Uterus (tissue), 4 donors: ENCODE data around the gene CLEC5A. TPM values are rescaled to one million over a fixed set of nuclear protein-coding genes. Genes with fewer than 3 reads are reported as not detected.

Source experiments
- DNase-seq, 2 donors: peaks; one replicate each; pipeline ENCODE4 v3.0.0-alpha.2; 2019 to 2020
- H3K27ac ChIP-seq, 2 donors: fragments of 200-600 bp; sonication (generic); 1 replicate in 1 of 2; 2 replicates in 1 of 2; pipeline ENCODE4 v1.5.1; 2016 to 2018
- H3K27me3 ChIP-seq, 2 donors: fragments of 200-600 bp; sonication (generic); one replicate each; pipeline ENCODE4 v1.5.1; 2018 to 2019; ENCODE audit warnings: control low read depth in 1 of 2
- H3K36me3 ChIP-seq, 2 donors: fragments of 200-600 bp; sonication (generic); one replicate each; pipeline ENCODE4 v1.5.1; 2019; ENCODE audit warnings: control low read depth in 1 of 2
- H3K4me1 ChIP-seq, 2 donors: fragments of 200-600 bp; sonication (generic); one replicate each; pipeline ENCODE4 v1.5.1; 2018 to 2019; ENCODE audit warnings: control low read depth in 1 of 2
- H3K4me3 ChIP-seq, 2 donors: fragments of 200-600 bp; sonication (generic); 1 replicate in 1 of 2; 2 replicates in 1 of 2; pipeline ENCODE4 v1.5.1; 2018 to 2019; ENCODE audit warnings: mild to moderate bottlenecking in 1 of 2
- H3K9me3 ChIP-seq, 2 donors: fragments of 200-600 bp; sonication (generic); one replicate each; pipeline ENCODE4 v1.5.1; 2019; ENCODE audit warnings: control low read depth in 1 of 2
- CTCF ChIP-seq, 4 experiments: fragments of 200-600 bp in 2 of 4; fragments of 450-650 bp in 2 of 4; sonication (generic) in 2 of 4; IDR thresholded peaks; one replicate each; pipeline ENCODE4 v1.5.1; 2016 to 2019; ENCODE audit warnings: antibody characterized with exemption in 4 of 4, mild to moderate bottlenecking in 2 of 4, moderate library complexity in 1 of 4
- POLR2A ChIP-seq, 2 donors: fragments of 450-650 bp; IDR thresholded peaks; one replicate each; pipeline ENCODE4 v1.6.1; 2016; ENCODE audit warnings: antibody characterized with exemption in 2 of 2, mild to moderate bottlenecking in 1 of 2, moderate library complexity in 1 of 2
- intact Hi-C: fragments of 100-400 bp; cut with DNase I; formaldehyde crosslinking; loops from one replicate; pipeline ENCODE4 v1.15.1; 2023; ENCODE audit warnings: low total_unique reads
- total RNA-seq, 4 donors: library from RNA; depleted of rRNA in 3 of 4; stranded (reverse); fragments of >200 nt in 3 of 4; gene quantifications; one replicate each; pipeline versions ENCODE4 v1.1.0 to v1.2.4, GENCODE V29; 2014 to 2023
- donor health status: DM: yes; HTN: yes; CAD: no.

CLEC5A gene
- total RNA-seq, result 1 to 10 TPM in 1 of 4 donors, under 1 TPM in 1, not detected in 2; 0.28 to 3.8 TPM

GRCh38 chr7:141946796-141947195 is at the start of gene CLEC5A:
Gene CLEC5A, minus strand, starts transcription at chr7:141946974. Its CDS starts 682 bp downstream, at chr7:141946292.
- DNase-seq, result no peak
- Histone ChIP-seq H3K4me1 (no peaks in the 10 kb centered on the region), H3K36me3 (no peaks in the 10 kb centered on the region), H3K4me3 (no peak within 1 kb of the TSS), H3K27ac (no peak within 1 kb of the TSS), H3K27me3 (no peaks in the 10 kb centered on the region), H3K9me3 (no peaks in the 10 kb centered on the region)
- TF ChIP-seq CTCF (IDR thresholded peaks at IDR 0.05) (no peak), POLR2A (IDR thresholded peaks at IDR 0.05) (no peak)
- intact Hi-C loops, result no loop called here

- DNase-seq, result no peak
- no peak for TF ChIP-seq POLR2A (IDR thresholded peaks at IDR 0.05)
- no peak for TF ChIP-seq CTCF (IDR thresholded peaks at IDR 0.05)
- Histone ChIP-seq H3K9me3 (no peaks in the 10 kb centered on the region), H3K4me3 (no peak overlapping the region), H3K27me3 (no peaks in the 10 kb centered on the region), H3K4me1 (no peaks in the 10 kb centered on the region), H3K27ac (no peak overlapping the region), H3K36me3 (no peaks in the 10 kb centered on the region)
- intact Hi-C loops, result no loop called here
Measured at GRCh38 chr7:141993354-141993753, 46.6 kb upstream of the CLEC5A start.

GRCh38 chr7:141992688-141993087 is 45.9 kb upstream of the CLEC5A start:
- Histone ChIP-seq H3K4me1 (no peaks in the 10 kb centered on the region), H3K36me3 (no peaks in the 10 kb centered on the region), H3K27me3 (no peaks in the 10 kb centered on the region), H3K9me3 (no peaks in the 10 kb centered on the region), H3K27ac (no peak overlapping the region), H3K4me3 (no peak overlapping the region)
- TF ChIP-seq POLR2A (IDR thresholded peaks at IDR 0.05), result no peak
- TF ChIP-seq CTCF (IDR thresholded peaks at IDR 0.05), result no peak
- no peak for DNase-seq
- intact Hi-C loops, result no loop called here

GRCh38 chr7:141992156-141992555 is 45.4 kb upstream of the CLEC5A start:
- H3K4me1 ChIP-seq, result no peaks in the 10 kb centered on the region
- no peak for DNase-seq
- H3K27me3 ChIP-seq, result no peaks in the 10 kb centered on the region
- H3K36me3 ChIP-seq, result no peaks in the 10 kb centered on the region
- H3K4me3 ChIP-seq, result no peak overlapping the region
- no peak overlapping the region for H3K27ac ChIP-seq
- TF ChIP-seq POLR2A (IDR thresholded peaks at IDR 0.05) (no peak), CTCF (IDR thresholded peaks at IDR 0.05) (no peak)
- H3K9me3 ChIP-seq, result no peaks in the 10 kb centered on the region
- intact Hi-C loops, result no loop called here

GRCh38 chr7:141991140-141991539 is 44.4 kb upstream of the CLEC5A start:
- Histone ChIP-seq H3K9me3 (no peaks in the 10 kb centered on the region), H3K36me3 (no peaks in the 10 kb centered on the region), H3K27me3 (no peaks in the 10 kb centered on the region), H3K4me1 (no peaks in the 10 kb centered on the region), H3K4me3 (no peak overlapping the region), H3K27ac (no peak overlapping the region)
- no peak for TF ChIP-seq CTCF (IDR thresholded peaks at IDR 0.05)
- no peak for TF ChIP-seq POLR2A (IDR thresholded peaks at IDR 0.05)
- intact Hi-C loops, result no loop called here
- no peak for DNase-seq
